Stimulated activated CD8-positive, alpha-beta memory T cell treated with anti-CD3 and anti-CD28 coated beads, Interleukin-15, amount 100 ng/mL, for 4 hours (primary cell): ENCODE measurements around the gene MTG2.

Experiments
- DNase-seq, 2 donors: peaks; one replicate each; pipeline ENCODE4 v3.0.0-alpha.2; 2020; ENCODE audit warnings: low read depth in 2 of 2

The MTG2 gene

GRCh38 chr20:62186096-62186426, 3.2 kb downstream of the MTG2 start:
- no peak for DNase-seq

GRCh38 chr20:62186887-62187866, 4.3 kb downstream of the MTG2 start:
- no peak for DNase-seq

GRCh38 chr20:62190639-62191411, 8.0 kb downstream of the MTG2 start:
- no peak for DNase-seq

GRCh38 chr20:62191781-62192559, 9.1 kb downstream of the MTG2 start:
- DNase-seq: no peak

- no peak for DNase-seq
These were observed 9.8 kb downstream of the MTG2 start for GRCh38 chr20:62192635-62193034.

- DNase-seq: no peak
These were observed 10.5 kb downstream of the MTG2 start for GRCh38 chr20:62193079-62194025.

GRCh38 chr20:62195075-62195405, 12.2 kb downstream of the MTG2 start:
- DNase-seq: no peak

GRCh38 chr20:62195736-62196135, 12.9 kb downstream of the MTG2 start:
- DNase-seq: no peak

GRCh38 chr20:62196286-62196685, 13.5 kb downstream of the MTG2 start:
- DNase-seq: no peak

GRCh38 chr20:62197311-62197710, 14.5 kb downstream of the MTG2 start:
- no peak for DNase-seq

- DNase-seq: no peak
These were observed 15.0 kb downstream of the MTG2 start for GRCh38 chr20:62197801-62198200.

- DNase-seq: no peak
These were observed 15.7 kb downstream of the MTG2 start for GRCh38 chr20:62198496-62198895.

GRCh38 chr20:62198931-62199330, 16.1 kb downstream of the MTG2 start:
- DNase-seq: no peak

GRCh38 chr20:62200491-62201172, 17.8 kb downstream of the MTG2 start:
- DNase-seq: no peak

- DNase-seq: no peak
These were observed 18.6 kb downstream of the MTG2 start for GRCh38 chr20:62201173-62202082.

GRCh38 chr20:62202083-62202395, 19.2 kb downstream of the MTG2 start:
- DNase-seq: no peak

- DNase-seq: no peak
These were observed 20.0 kb downstream of the MTG2 start for GRCh38 chr20:62202676-62203377.

- DNase-seq: no peak
These were observed 20.7 kb downstream of the MTG2 start for GRCh38 chr20:62203378-62204030.
